A172 (cell line): ENCODE data around the gene MAGI2. TPM values are rescaled to one million over a fixed set of nuclear protein-coding genes. Genes with fewer than 3 reads are reported as not detected.
"Not testable (repeated sequence)": the region's sequence is repeated elsewhere in the genome, so short reads cannot be mapped to it uniquely, and the experiment has no call there.

Experiments used
- DNase-seq: peaks from one replicate; pipeline ENCODE4 v3.0.0-alpha.2; 2015; ENCODE audit warnings: low spot score
- total RNA-seq: library from RNA; depleted of rRNA; stranded (reverse); fragments of >200 nt; shearing (Covaris generic); gene quantifications from 2 replicates; pipeline ENCODE4 v1.2.3, GENCODE V29; 2014

The MAGI2 gene
- total RNA-seq, 1 experiment from 2014 or later: 1.5 TPM

DNA sequence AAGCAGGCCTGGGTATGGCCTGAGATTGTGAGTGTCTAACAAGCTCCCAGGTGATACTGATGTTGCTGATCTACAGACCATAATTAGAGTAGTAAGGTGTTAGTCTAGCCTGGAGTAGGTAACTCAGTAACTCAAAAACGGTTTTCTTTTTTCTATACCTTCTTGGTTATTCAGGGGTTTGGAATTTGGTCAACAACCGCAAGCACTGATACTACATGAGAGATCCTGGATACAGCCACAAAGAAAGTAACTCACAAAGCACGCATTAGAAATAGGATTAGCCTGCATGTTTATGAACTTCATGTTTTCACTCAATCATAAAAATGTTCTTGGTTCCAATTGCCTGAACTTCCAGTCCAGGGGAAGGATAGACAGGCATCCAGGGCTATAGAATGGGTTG is 803.5 kb downstream of the MAGI2 start:
- peak; percentile 20 for DNase-seq

GRCh38 chr7:78649236-78649635 is 804.2 kb downstream of the MAGI2 start:
- DNase-seq: no peak

DNA sequence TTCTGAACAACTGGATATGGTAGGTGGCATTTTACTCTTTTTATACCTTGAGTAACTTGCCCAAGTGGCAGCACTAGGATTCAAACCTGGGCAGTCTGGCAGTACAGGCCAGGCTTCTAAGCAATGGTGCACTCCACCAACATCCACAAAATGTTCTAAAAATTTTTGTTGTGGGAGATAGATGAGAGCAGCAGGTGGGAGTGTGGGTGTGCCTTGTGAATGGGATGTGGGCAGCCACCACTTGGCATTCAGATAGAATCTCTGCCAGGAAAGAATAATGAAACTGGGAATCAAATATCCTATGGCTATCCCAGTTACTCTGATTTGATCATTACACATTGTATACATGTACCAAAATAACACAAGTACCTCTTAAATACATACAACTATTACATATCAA is 810.7 kb downstream of the MAGI2 start:
- DNase-seq: no peak

GRCh38 chr7:78638364-78638763 is 815.1 kb downstream of the MAGI2 start:
- DNase-seq: no peak

DNA sequence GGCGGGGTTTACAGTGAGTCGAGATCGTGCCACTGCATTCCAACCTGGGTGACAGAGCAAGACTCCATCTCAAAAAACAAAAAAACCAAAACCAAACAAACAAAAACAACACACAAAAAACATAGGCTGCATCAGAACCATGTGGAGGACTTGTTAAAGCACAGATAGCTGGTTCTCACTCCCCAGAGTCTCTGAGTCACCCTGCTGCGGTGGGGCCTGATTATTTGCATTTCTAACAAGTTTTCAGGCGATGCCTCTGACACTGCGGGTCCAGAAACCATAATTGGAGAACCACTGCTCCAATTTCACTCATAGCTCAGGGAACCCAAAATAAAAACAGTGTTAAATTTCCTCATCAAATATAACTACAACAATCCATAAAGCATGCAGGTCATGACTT is 816.7 kb downstream of the MAGI2 start:
- DNase-seq: no peak

- no peak for DNase-seq
These were observed 818.3 kb downstream of the MAGI2 start for GRCh38 chr7:78635026-78635793.

GRCh38 chr7:78634093-78634492 is 819.4 kb downstream of the MAGI2 start:
- DNase-seq: no peak

GRCh38 chr7:78620920-78621319 is 832.5 kb downstream of the MAGI2 start:
- DNase-seq: peak; percentile 35

- DNase-seq: no peak
These were observed 836.9 kb downstream of the MAGI2 start for GRCh38 chr7:78616539-78616938.

GRCh38 chr7:78609281-78609680 is 844.2 kb downstream of the MAGI2 start:
- no peak for DNase-seq

DNA sequence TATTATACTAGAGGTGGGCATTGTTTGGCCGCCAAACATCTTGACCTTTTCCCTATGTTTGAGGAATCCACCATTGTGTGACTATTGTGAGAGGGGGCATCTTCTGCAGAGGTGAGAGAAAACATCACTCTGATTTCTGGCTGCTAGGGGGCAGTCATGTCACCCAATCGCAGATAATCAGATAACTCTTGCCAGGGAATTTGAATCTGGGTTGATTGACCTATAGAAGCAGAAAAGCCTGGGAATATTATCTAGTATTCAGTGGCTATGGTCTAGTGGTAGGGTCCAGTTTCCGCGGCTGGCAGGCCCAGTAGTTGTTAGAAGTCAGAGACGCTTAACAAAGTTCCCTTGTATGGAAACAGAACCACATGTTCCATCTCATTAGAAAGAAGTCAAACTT is 846.4 kb downstream of the MAGI2 start:
- no peak for DNase-seq

GRCh38 chr7:78605119-78605518 is 848.3 kb downstream of the MAGI2 start:
- peak; percentile 16 for DNase-seq

DNA sequence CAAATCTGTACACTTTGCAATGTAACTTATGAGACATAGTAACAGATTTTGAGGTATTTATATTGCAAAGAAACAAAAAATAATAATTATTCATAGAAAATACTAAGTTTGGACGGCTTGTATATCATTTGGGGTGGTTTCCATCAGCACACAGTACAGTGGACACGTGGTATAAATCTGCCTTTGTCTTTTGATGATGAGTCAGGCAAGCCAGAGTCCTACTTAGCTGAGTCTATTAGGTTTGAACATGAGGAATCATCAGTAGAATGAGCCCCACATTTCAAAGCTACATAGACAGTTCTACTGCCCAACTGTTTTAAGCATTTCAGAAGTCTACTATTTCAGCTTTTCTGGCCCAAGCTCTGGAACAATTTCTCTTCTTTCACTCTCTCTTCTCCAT is 851.7 kb downstream of the MAGI2 start:
- DNase-seq: peak; percentile 25

DNA sequence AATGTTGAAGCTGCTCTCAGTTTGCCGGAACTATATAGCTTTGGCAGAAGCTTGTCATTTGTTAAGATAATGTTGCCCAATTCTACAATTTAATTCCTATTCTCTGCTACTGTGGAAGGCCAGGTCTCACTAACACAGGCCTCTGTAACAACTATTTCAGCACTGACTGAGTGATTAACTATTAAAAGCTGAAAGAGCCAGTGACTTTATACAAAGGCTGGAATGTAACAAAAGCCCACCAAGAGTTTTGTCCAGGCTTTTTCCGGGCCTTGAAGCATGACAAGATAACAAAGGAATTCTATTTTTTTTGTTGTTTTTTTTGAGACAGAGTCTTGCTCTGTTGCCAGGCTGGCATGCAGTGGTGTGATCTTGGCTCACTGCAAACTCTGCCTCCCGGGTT is 859.3 kb downstream of the MAGI2 start:
- no peak for DNase-seq

DNA sequence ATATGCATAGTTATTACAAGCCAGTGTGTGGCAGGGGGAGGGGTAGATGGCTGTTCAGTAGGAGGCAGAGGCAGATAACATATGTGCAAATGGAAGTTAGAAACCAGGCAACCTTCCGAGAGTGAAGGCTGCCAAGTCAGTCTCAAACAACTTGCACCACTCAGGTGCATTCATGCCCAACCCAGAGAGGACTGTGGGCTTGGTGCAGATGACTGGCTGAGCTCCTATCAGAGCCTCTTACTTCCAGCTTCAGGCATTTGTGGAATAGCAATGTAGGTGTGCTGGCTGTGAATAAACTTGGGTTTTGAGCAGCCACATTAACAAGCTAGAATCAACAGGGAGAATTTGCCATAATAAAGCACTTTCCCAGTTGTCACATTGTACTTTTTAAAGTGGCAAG is 865.1 kb downstream of the MAGI2 start:
- no peak for DNase-seq

- DNase-seq: peak; percentile 69
These were observed 865.9 kb downstream of the MAGI2 start for GRCh38 chr7:78587443-78588044.

- DNase-seq: no peak
These were observed 867.5 kb downstream of the MAGI2 start for GRCh38 chr7:78585980-78586379.

DNA sequence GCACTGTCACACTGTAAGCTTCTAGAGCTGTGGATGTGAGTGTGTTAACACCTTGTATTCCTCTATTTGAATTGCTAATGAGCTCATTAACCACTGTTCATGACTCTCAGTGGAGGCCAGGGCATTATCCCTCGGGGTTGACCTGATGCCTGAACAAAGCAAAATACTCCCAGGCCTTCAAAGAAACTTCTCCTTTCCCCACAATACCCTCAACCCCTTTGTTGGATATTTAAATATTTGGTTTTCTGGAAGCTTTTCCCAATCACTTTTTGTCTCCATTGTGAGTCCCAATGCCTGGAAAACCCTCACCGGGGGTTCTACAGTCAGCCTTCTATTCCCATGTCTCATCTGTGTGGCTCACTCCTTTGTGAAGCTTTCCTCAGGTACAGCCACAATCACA is 874.8 kb downstream of the MAGI2 start:
- DNase-seq: no peak

GRCh38 chr7:78577174-78577952 is 876.1 kb downstream of the MAGI2 start:
- DNase-seq: not testable (repeated sequence)

DNA sequence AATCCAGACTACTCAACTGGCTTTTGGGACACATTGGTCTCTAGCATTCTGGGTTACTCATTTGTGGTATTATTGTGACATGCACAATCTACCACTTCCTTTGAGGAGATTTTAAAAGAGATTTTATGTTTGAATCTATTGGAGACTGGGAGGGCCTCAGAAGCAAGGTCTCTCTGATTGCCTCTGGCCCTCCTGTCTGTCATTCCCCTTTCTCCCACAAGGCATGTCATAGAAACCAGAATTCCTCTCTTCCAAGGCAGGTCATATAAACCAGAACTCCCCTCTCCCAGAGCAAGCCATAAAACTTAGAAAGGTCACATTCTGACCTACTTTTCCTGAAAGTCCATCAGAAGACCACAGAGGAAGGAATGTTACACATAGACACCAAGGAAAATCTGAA is 877.2 kb downstream of the MAGI2 start:
- DNase-seq: no peak

- no peak for DNase-seq
These were observed 882.2 kb downstream of the MAGI2 start for GRCh38 chr7:78571292-78571691.

DNA sequence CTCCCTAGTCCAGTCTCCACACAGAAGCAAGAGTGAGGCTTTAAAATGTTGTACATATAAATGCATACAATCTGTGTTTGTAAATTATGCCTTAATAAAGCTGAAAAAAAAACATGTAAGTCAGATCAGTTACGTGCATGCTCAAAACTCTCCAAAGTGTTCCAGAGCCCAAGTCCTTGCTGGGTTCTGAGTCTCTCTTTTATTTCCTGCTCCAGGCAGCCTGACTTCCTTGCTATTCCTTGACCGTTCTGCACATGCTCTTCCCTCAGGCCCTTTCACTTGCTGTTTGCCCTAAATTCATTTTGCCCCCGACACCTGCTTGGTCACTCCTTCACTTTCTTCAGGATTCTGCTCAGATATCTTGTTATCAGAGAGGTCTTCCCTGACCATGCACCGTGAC is 884.8 kb downstream of the MAGI2 start:
- DNase-seq: no peak

DNA sequence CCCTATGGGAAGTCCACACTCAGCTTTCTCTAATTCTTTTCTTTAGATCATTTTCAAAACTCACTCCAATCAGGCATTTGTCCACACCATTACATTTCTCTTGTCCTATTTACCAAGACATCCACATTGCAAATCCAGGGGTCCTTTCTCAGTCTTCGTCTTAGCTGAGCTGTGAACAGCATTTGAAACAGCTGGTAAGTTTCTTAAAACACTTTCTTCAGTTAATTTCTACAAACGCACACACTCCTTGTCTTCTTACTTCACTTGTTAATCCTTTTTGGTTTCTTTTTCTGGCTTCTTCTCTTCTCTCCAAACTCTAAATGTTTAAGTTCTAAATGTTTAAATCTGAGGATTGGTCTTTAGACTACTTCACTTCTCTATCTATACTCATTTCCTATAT is 885.6 kb downstream of the MAGI2 start:
- no peak for DNase-seq
